Measurements from ENCODE around the gene FGFRL1. TPM values are rescaled to one million over a fixed set of nuclear protein-coding genes. Genes with fewer than 3 reads are reported as not detected.
A peak's percentile ranks its signal among the peaks of the same experiment; 100 is the strongest.

FGFRL1 gene
- total and polyA plus RNA-seq, 2 of the 13 experiments (the other 11 are each of a cell fraction or from before 2014, with no cell fraction given) = 19.1 to 30.6 TPM

DNA sequence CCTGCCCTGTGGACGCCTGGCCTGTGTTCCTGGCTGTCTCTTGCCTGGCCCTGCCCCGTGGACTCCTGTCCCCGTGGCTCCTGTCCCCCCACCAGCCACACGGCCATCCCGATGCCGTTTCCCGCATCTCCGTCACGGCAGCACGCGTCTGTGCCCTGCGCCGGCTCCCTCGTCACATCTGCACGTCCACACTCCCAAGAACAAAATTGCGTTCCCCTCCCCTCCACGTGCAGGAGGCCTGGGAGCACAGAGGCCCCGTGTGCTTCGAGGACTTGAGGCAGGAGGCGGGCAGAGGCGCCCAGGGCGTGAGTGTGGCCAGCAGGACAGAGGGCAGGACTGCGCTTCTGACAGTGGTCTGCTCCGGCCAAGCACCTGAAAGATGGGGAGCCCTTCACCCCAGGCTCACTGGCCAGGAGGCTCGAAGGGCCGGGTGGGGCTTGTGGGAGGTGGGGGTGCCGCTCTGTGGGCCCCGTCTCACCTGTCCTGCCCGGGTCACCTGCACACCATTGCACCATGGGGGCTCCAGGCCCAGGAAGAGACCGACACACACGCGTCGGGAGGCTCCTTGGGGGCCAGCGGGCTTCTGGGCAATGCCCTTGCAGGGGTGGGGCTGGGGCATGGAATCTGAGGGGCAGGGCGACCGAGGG, 17.3 kb downstream of the FGFRL1 start:
- in situ Hi-C loops (cut with HindIII; ENCODE audit: extremely low pct_ligation_motif_present, low pct_unique_long_range_greater_than_20kb) (no loop called here), intact Hi-C loops (cut with micrococcal nuclease; ENCODE audit: unreplicated experiment) (no loop called here)
- ChIA-PET CTCF (ENCODE audit: low intra/inter-chr PET ratio, low total read pairs) (no interaction called here), POLR2A (no interaction called here)
- Histone ChIP-seq H3K27me3 (ENCODE audit: control insufficient read depth in 1 of 2, insufficient read depth in 2 of 2, low read length in 2 of 2) (peaks cover 22 to 55% of the 10 kb centered on the region in 2 experiments), H3K79me2 (ENCODE audit: insufficient read depth, low read length) (no peaks in the 10 kb centered on the region), H3K4me3 (replicated peaks in 1 of 3; ENCODE audit: insufficient read depth in 1 of 3, low read depth in 2 of 3, low read length in 3 of 3) (no peak overlapping the region), H2AFZ (ENCODE audit: low read length) (no peak overlapping the region), H3K4me2 (ENCODE audit: low read depth, low read length) (no peak overlapping the region), H3K36me3 (replicated peaks in 1 of 2; ENCODE audit: control insufficient read depth in 1 of 2, insufficient read depth in 2 of 2, low read length in 2 of 2) (peaks cover 6 to 12% of the 10 kb centered on the region in 2 experiments; a peak in 3 of 5 replicates), H3K9ac (ENCODE audit: insufficient read depth, low read depth, low read length) (no peak overlapping the region), H3K27ac (ENCODE audit: extremely low read length, insufficient read depth, low read length) (no peak overlapping the region), H3K9me3 (ENCODE audit: low read length) (no peaks in the 10 kb centered on the region), H3K4me1 (ENCODE audit: insufficient read depth, low read length) (peaks cover 39% of the 10 kb centered on the region), H4K20me1 (ENCODE audit: insufficient read depth, low read length) (no peaks in the 10 kb centered on the region; the same call in 1 of the 2 replicates)
- no peak for DNase-seq (ENCODE audit: low spot score)
- 49% methylated on average over 24 of the region's 36 CpGs for WGBS (ENCODE audit: low lambda C conversion rate)
- peak; percentile 0; the same call in 2 of the 3 replicates for ATAC-seq
- BruUV-seq (replicated peaks) = no TSS peak
- FAIRE-seq = no peak
- no peak for TF ChIP-seq ZSCAN31 (CRISPR knock-in tag; IDR thresholded peaks at IDR 0.05; ENCODE audit: low read depth)
- TF ChIP-seq ZNF589 (CRISPR knock-in tag; conservative IDR thresholded peaks at IDR 0.05) = 0 out of 2 replicates have a peak, but pooled peaks have one; percentile 33
- no peak for TF ChIP-seq HMG20A (CRISPR knock-in tag; IDR thresholded peaks at IDR 0.05; ENCODE audit: borderline replicate concordance)
- peak; percentile 11; the same call in 1 of the 2 replicates for TF ChIP-seq KDM2A (CRISPR knock-in tag; IDR thresholded peaks at IDR 0.05; ENCODE audit: borderline replicate concordance, low read depth)
- TF ChIP-seq ARNT2 (CRISPR knock-in tag; IDR thresholded peaks at IDR 0.05; ENCODE audit: low read depth) = 0 out of 2 replicates have a peak, but pooled peaks have one; percentile 30
- TF ChIP-seq, protein P1, sequence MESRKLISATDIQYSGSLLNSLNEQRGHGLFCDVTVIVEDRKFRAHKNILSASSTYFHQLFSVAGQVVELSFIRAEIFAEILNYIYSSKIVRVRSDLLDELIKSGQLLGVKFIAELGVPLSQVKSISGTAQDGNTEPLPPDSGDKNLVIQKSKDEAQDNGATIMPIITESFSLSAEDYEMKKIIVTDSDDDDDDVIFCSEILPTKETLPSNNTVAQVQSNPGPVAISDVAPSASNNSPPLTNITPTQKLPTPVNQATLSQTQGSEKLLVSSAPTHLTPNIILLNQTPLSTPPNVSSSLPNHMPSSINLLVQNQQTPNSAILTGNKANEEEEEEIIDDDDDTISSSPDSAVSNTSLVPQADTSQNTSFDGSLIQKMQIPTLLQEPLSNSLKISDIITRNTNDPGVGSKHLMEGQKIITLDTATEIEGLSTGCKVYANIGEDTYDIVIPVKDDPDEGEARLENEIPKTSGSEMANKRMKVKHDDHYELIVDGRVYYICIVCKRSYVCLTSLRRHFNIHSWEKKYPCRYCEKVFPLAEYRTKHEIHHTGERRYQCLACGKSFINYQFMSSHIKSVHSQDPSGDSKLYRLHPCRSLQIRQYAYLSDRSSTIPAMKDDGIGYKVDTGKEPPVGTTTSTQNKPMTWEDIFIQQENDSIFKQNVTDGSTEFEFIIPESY (CRISPR knock-in tag; IDR thresholded peaks at IDR 0.05) = peak; percentile 69
- no peak for TF ChIP-seq TCF7 (IDR thresholded peaks at IDR 0.05; ENCODE audit: low read depth)
- no peak for TF ChIP-seq ZNF709 (CRISPR knock-in tag; IDR thresholded peaks at IDR 0.05)
- no peak for TF ChIP-seq SRSF4 (IDR thresholded peaks at IDR 0.05; ENCODE audit: low read depth, low read length, poor library complexity, severe bottlenecking)
- peak; percentile 66; the same call in 1 of the 2 replicates for TF ChIP-seq CHCHD3 (CRISPR knock-in tag; IDR thresholded peaks at IDR 0.05)
- TF ChIP-seq, protein P2, sequence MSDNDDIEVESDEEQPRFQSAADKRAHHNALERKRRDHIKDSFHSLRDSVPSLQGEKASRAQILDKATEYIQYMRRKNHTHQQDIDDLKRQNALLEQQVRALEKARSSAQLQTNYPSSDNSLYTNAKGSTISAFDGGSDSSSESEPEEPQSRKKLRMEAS (IDR thresholded peaks at IDR 0.05) = peak; percentile 76
- TF ChIP-seq HOXA7 (CRISPR knock-in tag; IDR thresholded peaks at IDR 0.05) = no peak
- TF ChIP-seq ZNF766 (CRISPR knock-in tag; IDR thresholded peaks at IDR 0.05; ENCODE audit: borderline replicate concordance) = no peak
- TF ChIP-seq AGO1 (IDR thresholded peaks at IDR 0.05; ENCODE audit: low read depth, low read length, poor library complexity, severe bottlenecking) = peak; percentile 98
- TF ChIP-seq RFX1 (IDR thresholded peaks at IDR 0.05) = no peak
- TF ChIP-seq ZC3H13 (CRISPR knock-in tag; IDR thresholded peaks at IDR 0.05) = peak; percentile 55; the same call in 1 of the 2 replicates
- no peak for TF ChIP-seq POGZ (CRISPR knock-in tag; IDR thresholded peaks at IDR 0.05)
- TF ChIP-seq, protein P3, sequence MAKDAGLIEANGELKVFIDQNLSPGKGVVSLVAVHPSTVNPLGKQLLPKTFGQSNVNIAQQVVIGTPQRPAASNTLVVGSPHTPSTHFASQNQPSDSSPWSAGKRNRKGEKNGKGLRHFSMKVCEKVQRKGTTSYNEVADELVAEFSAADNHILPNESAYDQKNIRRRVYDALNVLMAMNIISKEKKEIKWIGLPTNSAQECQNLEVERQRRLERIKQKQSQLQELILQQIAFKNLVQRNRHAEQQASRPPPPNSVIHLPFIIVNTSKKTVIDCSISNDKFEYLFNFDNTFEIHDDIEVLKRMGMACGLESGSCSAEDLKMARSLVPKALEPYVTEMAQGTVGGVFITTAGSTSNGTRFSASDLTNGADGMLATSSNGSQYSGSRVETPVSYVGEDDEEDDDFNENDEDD (CRISPR knock-in tag; IDR thresholded peaks at IDR 0.05; ENCODE audit: borderline replicate concordance) = peak; percentile 56; the same call in 1 of the 2 replicates
- peak; percentile 23; the same call in 1 of the 2 replicates for TF ChIP-seq POLR2G (IDR thresholded peaks at IDR 0.05; ENCODE audit: low read depth, low read length)
- no peak for TF ChIP-seq BORCS8-MEF2B (CRISPR knock-in tag; IDR thresholded peaks at IDR 0.05)
- TF ChIP-seq SRSF1 (optimal IDR thresholded peaks at IDR 0.05; ENCODE audit: low read depth, low read length) = peak; percentile 46
- no peak for TF ChIP-seq RBM39 (IDR thresholded peaks at IDR 0.05; ENCODE audit: low read depth, low read length, poor library complexity, severe bottlenecking)

All from HepG2 (cell line).